ENCODE results near the gene HCLS1. TPM values are rescaled to one million over a fixed set of nuclear protein-coding genes. Genes with fewer than 3 reads are reported as not detected.

The HCLS1 gene
- total RNA-seq, 2 experiments from 2014 or later, result 200 to 235 TPM

GRCh38 chr3:121681792-121682191 lies 21.1 kb upstream of the HCLS1 start:
- no peak overlapping the region for H3K27ac Mint-ChIP-seq
- peaks cover 7% of the 10 kb centered on the region for H3K9me3 Mint-ChIP-seq (ENCODE audit: low read depth)
- ChIA-PET POLR2A (no interaction called here), CTCF (interaction anchor here (2.2 kb wide), 1 partner anchor 10 kb away, joined by 4 read pairs; no protein-coding TSS in a partner anchor)
- no peaks in the 10 kb centered on the region for H3K4me1 Mint-ChIP-seq
- H3K4me3 Mint-ChIP-seq, result no peak overlapping the region
- intact Hi-C loops (cut with DNase I, micrococcal nuclease), result no loop called here
- peak; percentile 13 for DNase-seq
- peaks cover 48% of the 10 kb centered on the region for H3K36me3 Mint-ChIP-seq (ENCODE audit: low read depth)
- peak; percentile 84 for ATAC-seq
- H3K27me3 Mint-ChIP-seq, result no peaks in the 10 kb centered on the region

GRCh38 chr3:121677141-121677540 lies 16.4 kb upstream of the HCLS1 start:
- Mint-ChIP-seq H3K27me3 (no peaks in the 10 kb centered on the region), H3K36me3 (ENCODE audit: low read depth) (peaks cover 39% of the 10 kb centered on the region), H3K9me3 (ENCODE audit: low read depth) (no peaks in the 10 kb centered on the region), H3K4me3 (no peak overlapping the region), H3K27ac (no peak overlapping the region), H3K4me1 (no peaks in the 10 kb centered on the region)
- ChIA-PET CTCF (interaction anchor here (1.4 kb wide), 1 partner anchor 21 kb away, joined by 3 read pairs; no protein-coding TSS in a partner anchor), POLR2A (no interaction called here)
- intact Hi-C loops (cut with DNase I, micrococcal nuclease), result no loop called here
- no peak for DNase-seq
- ATAC-seq, result no peak

GRCh38 chr3:121670676-121671075 lies 10.0 kb upstream of the HCLS1 start:
- POLR2A ChIA-PET, result no interaction called here
- intact Hi-C loops (cut with DNase I, micrococcal nuclease), result no loop called here

GRCh38 chr3:121667333-121667732 lies 6.6 kb upstream of the HCLS1 start:
- CTCF ChIA-PET, result no interaction called here
- intact Hi-C loops (cut with DNase I, micrococcal nuclease), result loop anchor here in 1 of 2 experiments (10.0 kb wide), 1 partner anchor 167 kb away; the partner anchor contains the start of genes EAF2 and IQCB1
- Mint-ChIP-seq H3K27ac (no peak overlapping the region), H3K4me1 (no peaks in the 10 kb centered on the region), H3K27me3 (no peaks in the 10 kb centered on the region), H3K9me3 (ENCODE audit: low read depth) (no peaks in the 10 kb centered on the region), H3K36me3 (ENCODE audit: low read depth) (peaks cover 24% of the 10 kb centered on the region), H3K4me3 (no peak overlapping the region)
- DNase-seq, result no peak
- POLR2A ChIA-PET, result no interaction called here
- no peak for ATAC-seq

More at GRCh38 chr3:121670676-121671075, 10.0 kb upstream of the HCLS1 start:
- Mint-ChIP-seq H3K4me3 (no peak overlapping the region), H3K27me3 (no peaks in the 10 kb centered on the region), H3K9me3 (ENCODE audit: low read depth) (no peaks in the 10 kb centered on the region), H3K27ac (no peak overlapping the region), H3K36me3 (ENCODE audit: low read depth) (peaks cover 25% of the 10 kb centered on the region), H3K4me1 (no peaks in the 10 kb centered on the region)
- ATAC-seq (no peak), DNase-seq (no peak)
- CTCF ChIA-PET, result interaction anchor here (1.1 kb wide), 1 partner anchor 10 kb away, joined by 3 read pairs; the partner anchor contains the start of gene HCLS1

DNA sequence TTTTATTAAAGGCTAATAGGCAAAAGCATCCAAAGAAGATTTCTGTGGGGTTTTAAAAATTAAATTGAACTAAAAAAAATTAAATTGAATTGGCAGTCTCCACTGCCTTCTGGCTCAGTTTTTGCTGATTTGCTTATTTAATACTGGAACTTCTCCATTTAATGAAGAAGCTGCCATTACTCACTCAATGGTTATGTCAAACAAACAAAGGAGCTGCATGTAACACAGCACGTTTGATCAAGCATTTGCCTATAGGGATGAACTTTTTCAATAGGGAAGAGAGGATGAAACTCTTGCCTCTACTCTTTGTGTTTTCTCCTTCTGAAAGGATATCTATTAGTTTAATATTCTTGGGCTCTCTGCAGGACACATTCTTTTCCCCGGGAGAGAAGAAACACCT lies 4.8 kb upstream of the HCLS1 start:
- H3K27ac Mint-ChIP-seq, result no peak overlapping the region
- ChIA-PET POLR2A (no interaction called here), CTCF (no interaction called here)
- ATAC-seq (no peak), DNase-seq (no peak)
- H3K4me1 Mint-ChIP-seq, result peaks cover 12% of the 10 kb centered on the region
- H3K4me3 Mint-ChIP-seq, result no peak overlapping the region
- intact Hi-C loops (cut with DNase I, micrococcal nuclease), result loop anchor here in 1 of 2 experiments (10.0 kb wide), 1 partner anchor 169 kb away; the partner anchor contains the start of genes EAF2 and IQCB1
- H3K36me3 Mint-ChIP-seq (ENCODE audit: low read depth), result peaks cover 21% of the 10 kb centered on the region
- H3K27me3 Mint-ChIP-seq, result no peaks in the 10 kb centered on the region
- peaks cover 4% of the 10 kb centered on the region for H3K9me3 Mint-ChIP-seq (ENCODE audit: low read depth)

GRCh38 chr3:121663171-121663847 lies 2.6 kb upstream of the HCLS1 start:
- ChIA-PET CTCF (interaction anchor here (0.7 to 1.3 kb wide), 2 partner anchors 117 to 220 kb away, joined by 3 to 4 read pairs; no protein-coding TSS in a partner anchor), POLR2A (no interaction called here)
- no peak for DNase-seq
- H3K27ac Mint-ChIP-seq, result no peak overlapping the region
- peaks cover 27% of the 10 kb centered on the region for H3K4me1 Mint-ChIP-seq
- no peak for ATAC-seq
- H3K36me3 Mint-ChIP-seq (ENCODE audit: low read depth), result peaks cover 31% of the 10 kb centered on the region
- no peak overlapping the region for H3K4me3 Mint-ChIP-seq
- H3K27me3 Mint-ChIP-seq, result no peaks in the 10 kb centered on the region
- intact Hi-C loops (cut with DNase I, micrococcal nuclease), result loop anchor here (5.0 to 10.0 kb wide), 2 partner anchors 171 to 854 kb away; partner anchors contain the start of genes EAF2 (in 1 of the 2) and IQCB1 (in 1 of the 2)
- H3K9me3 Mint-ChIP-seq (ENCODE audit: low read depth), result peaks cover 4% of the 10 kb centered on the region

DNA sequence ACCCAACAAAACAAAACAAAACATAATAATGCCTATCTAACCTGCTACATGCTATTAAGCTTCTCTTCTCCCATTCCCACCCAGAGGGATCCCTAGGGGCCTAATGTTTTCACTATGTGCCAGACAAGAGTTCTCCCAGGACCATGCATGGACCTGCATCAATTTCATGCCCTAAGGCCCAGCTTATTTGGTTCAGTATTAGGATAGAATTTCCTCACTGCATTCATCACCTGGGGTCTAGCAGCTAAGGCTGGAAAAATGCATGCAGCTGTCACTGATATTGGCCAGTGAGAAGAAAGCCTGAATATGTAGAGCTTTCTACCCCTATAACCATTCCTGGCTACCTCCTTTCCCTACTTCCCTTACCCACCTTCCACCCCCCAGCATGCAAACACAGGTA lies 2.0 kb upstream of the HCLS1 start:
- no peaks in the 10 kb centered on the region for H3K27me3 Mint-ChIP-seq
- H3K9me3 Mint-ChIP-seq (ENCODE audit: low read depth), result peaks cover 4% of the 10 kb centered on the region
- no peak overlapping the region for H3K4me3 Mint-ChIP-seq
- CTCF ChIA-PET, result interaction anchor here (0.7 to 1.3 kb wide), 2 partner anchors 116 to 220 kb away, joined by 3 to 4 read pairs; no protein-coding TSS in a partner anchor
- peaks cover 33% of the 10 kb centered on the region for H3K36me3 Mint-ChIP-seq (ENCODE audit: low read depth)
- intact Hi-C loops (cut with DNase I, micrococcal nuclease), result loop anchor here (5.0 to 10.0 kb wide), 2 partner anchors 172 to 855 kb away; partner anchors contain the start of genes EAF2 (in 1 of the 2) and IQCB1 (in 1 of the 2)
- ATAC-seq (no peak), DNase-seq (no peak)
- H3K27ac Mint-ChIP-seq, result no peak overlapping the region
- H3K4me1 Mint-ChIP-seq, result peaks cover 33% of the 10 kb centered on the region
- POLR2A ChIA-PET, result no interaction called here

- Mint-ChIP-seq H3K27ac (peak overlapping the region; percentile 97), H3K4me3 (peak overlapping the region; percentile 95), H3K9me3 (ENCODE audit: low read depth) (peaks cover 4% of the 10 kb centered on the region), H3K4me1 (peaks cover 45% of the 10 kb centered on the region), H3K36me3 (ENCODE audit: low read depth) (peaks cover 41% of the 10 kb centered on the region), H3K27me3 (no peaks in the 10 kb centered on the region)
- DNase-seq (peak; percentile 6), ATAC-seq (no peak)
- ChIA-PET POLR2A (interaction anchor here (0.5 kb wide), 1 partner anchor 949 kb away, joined by 3 read pairs; no protein-coding TSS in a partner anchor), CTCF (interaction anchor here (0.6 to 1.5 kb wide), 7 partner anchors 9 to 174 kb away, joined by 3 to 5 read pairs (median 3); partner anchors contain the start of gene EAF2)
- intact Hi-C loops (cut with DNase I, micrococcal nuclease), result loop anchor here (2.0 to 10.0 kb wide), 3 partner anchors 21 to 856 kb away; partner anchors contain the start of genes EAF2 (in 1 of the 2) and IQCB1 (in 1 of the 2)
Observed at GRCh38 chr3:121661376-121661775, 673 bp upstream of the HCLS1 start.

- intact Hi-C loops (cut with DNase I, micrococcal nuclease), result loop anchor here (5.0 to 10.0 kb wide), 2 partner anchors 443 to 445 kb away; no protein-coding TSS in a partner anchor
- H3K4me1 Mint-ChIP-seq, result peaks cover 56% of the 10 kb centered on the region
- H3K27ac Mint-ChIP-seq, result peak overlapping the region; percentile 97
- DNase-seq (peak; percentile 17), ATAC-seq (no peak)
- peaks cover 46% of the 10 kb centered on the region for H3K36me3 Mint-ChIP-seq (ENCODE audit: low read depth)
- ChIA-PET POLR2A (no interaction called here), CTCF (no interaction called here)
- peak overlapping the region; percentile 95 for H3K4me3 Mint-ChIP-seq
- H3K9me3 Mint-ChIP-seq (ENCODE audit: low read depth), result peaks cover 4% of the 10 kb centered on the region
- no peaks in the 10 kb centered on the region for H3K27me3 Mint-ChIP-seq
Observed at GRCh38 chr3:121659586-121659985, 1.1 kb downstream of the HCLS1 start.

- Mint-ChIP-seq H3K4me3 (peak overlapping the region; percentile 95), H3K36me3 (ENCODE audit: low read depth) (peaks cover 52% of the 10 kb centered on the region), H3K27me3 (no peaks in the 10 kb centered on the region), H3K27ac (peak overlapping the region; percentile 97), H3K4me1 (peaks cover 62% of the 10 kb centered on the region), H3K9me3 (ENCODE audit: low read depth) (peaks cover 4% of the 10 kb centered on the region)
- intact Hi-C loops (cut with DNase I, micrococcal nuclease), result loop anchor here (5.0 to 10.0 kb wide), 2 partner anchors 443 to 446 kb away; no protein-coding TSS in a partner anchor
- DNase-seq (no peak), ATAC-seq (no peak)
- ChIA-PET CTCF (no interaction called here), POLR2A (no interaction called here)
Observed at GRCh38 chr3:121658716-121659435, 1.8 kb downstream of the HCLS1 start.
